Endothelial cell of umbilical vein (primary cell): ENCODE results near the gene PGAP1. TPM values are rescaled to one million over a fixed set of nuclear protein-coding genes. Genes with fewer than 3 reads are reported as not detected.

Source experiments
- BruUV-seq: library from RNA; stranded (reverse); fragments of 400-500 nt; replicated peaks from 2 replicates; lab custom pipeline; 2021; lab: Mats Ljungman, UMichigan
- CTCF ChIA-PET: fragments of 300-600, 350-600 bp; sonication (Branson Sonifier 250); formaldehyde crosslinking; loops from one replicate; lab custom pipeline; 2021; ENCODE audit warnings: antibody characterized with exemption, inconsistent platforms; lab: Charles Lee
- POLR2A ChIA-PET: fragments of 300-600, 350-600 bp; sonication (Branson Sonifier 250); formaldehyde crosslinking; loops from one replicate; lab custom pipeline; 2021; ENCODE audit warnings: antibody characterized with exemption, inconsistent platforms; lab: Charles Lee
- DNase-seq: peaks from one replicate; pipeline ENCODE4 v3.0.0-alpha.2; 2011; ENCODE audit warnings: low read depth, low spot score
- FAIRE-seq: peaks from 2 replicates; lab custom pipeline; 2011; peaks lifted over from hg19 to GRCh38; lab: Jason Lieb, UNC
- H2AFZ ChIP-seq: 2 replicates; pipeline ENCODE4 v1.6.0; 2012; ENCODE audit warnings: low read depth, low read length, control low read depth, inconsistent platforms
- H3K27ac ChIP-seq: 2 replicates; pipeline ENCODE4 v1.5.1; 2011; ENCODE audit warnings: low read depth, mild to moderate bottlenecking, control low read depth, low read length, moderate library complexity; ENCODE audit not compliant: insufficient read depth
- H3K27me3 ChIP-seq, 2 experiments: 2 replicates each; pipeline versions ENCODE4 v1.6.0 to v1.6.1; 2011; ENCODE audit warnings: low read length in 2 of 2, mixed read lengths in 1 of 2; ENCODE audit not compliant: control insufficient read depth in 2 of 2, insufficient read depth in 2 of 2
- H3K36me3 ChIP-seq, 2 experiments: 2 replicates in 1 of 2; 3 replicates in 1 of 2; pipeline ENCODE4 v1.5.1; 2011; ENCODE audit warnings: low read length in 2 of 2, mild to moderate bottlenecking in 1 of 2, moderate library complexity in 1 of 2; ENCODE audit not compliant: control insufficient read depth in 2 of 2, insufficient read depth in 2 of 2; ENCODE audit errors: extremely low read depth in 1 of 2
- H3K4me1 ChIP-seq: 3 replicates; pipeline ENCODE4 v1.5.1; 2011; ENCODE audit warnings: mild to moderate bottlenecking, low read length; ENCODE audit not compliant: control insufficient read depth, insufficient read depth; ENCODE audit errors: extremely low read depth
- H3K4me2 ChIP-seq: 2 replicates; pipeline ENCODE4 v1.6.1; 2011; ENCODE audit warnings: low read length, control low read depth, mixed read lengths; ENCODE audit not compliant: insufficient read depth
- H3K4me3 ChIP-seq, 3 experiments: fragments of 200-600 bp in 1 of 3; sonication (generic), shearing (Covaris generic) in 1 of 3; replicated peaks in 1 of 3; 2 replicates each; pipeline ENCODE4 v1.5.1; 2011 to 2016; ENCODE audit warnings: control low read depth in 3 of 3, low read length in 3 of 3, mild to moderate bottlenecking in 2 of 3, inconsistent platforms in 1 of 3, low read depth in 1 of 3, moderate library complexity in 1 of 3; ENCODE audit not compliant: insufficient read depth in 1 of 3
- H3K79me2 ChIP-seq: 2 replicates; pipeline ENCODE4 v1.6.0; 2012; ENCODE audit warnings: low read length, inconsistent platforms; ENCODE audit not compliant: control insufficient read depth, insufficient read depth
- H3K9ac ChIP-seq: replicated peaks from 2 replicates; pipeline ENCODE3; 2011; ENCODE audit warnings: low read length, control low read depth; ENCODE audit not compliant: insufficient read depth; ENCODE audit errors: extremely low read depth
- H3K9me1 ChIP-seq: replicated peaks from 3 replicates; pipeline ENCODE4 v1.6.0; 2011; ENCODE audit warnings: mild to moderate bottlenecking, low read length; ENCODE audit not compliant: control insufficient read depth, insufficient read depth; ENCODE audit errors: extremely low read depth
- H3K9me3 ChIP-seq: replicated peaks from 2 replicates; pipeline ENCODE4 v1.5.1; 2012; ENCODE audit warnings: low read length, inconsistent platforms; ENCODE audit not compliant: control insufficient read depth, insufficient read depth
- H4K20me1 ChIP-seq: replicated peaks from 2 replicates; pipeline ENCODE3; 2011; ENCODE audit warnings: mild to moderate bottlenecking, low read length; ENCODE audit not compliant: control insufficient read depth, insufficient read depth; ENCODE audit errors: extremely low read depth
- CTCF ChIP-seq, 2 donors: IDR thresholded peaks; 1 replicate in 1 of 2; 2 replicates in 1 of 2; pipeline ENCODE4 v1.5.1; 2011; ENCODE audit warnings: low read length in 2 of 2, mild to moderate bottlenecking in 2 of 2, moderate library complexity in 2 of 2, control low read depth in 1 of 2, inconsistent platforms in 1 of 2, low read depth in 1 of 2; ENCODE audit not compliant: insufficient read depth in 1 of 2; ENCODE audit errors: extremely low read depth in 1 of 2
- EZH2 ChIP-seq: IDR thresholded peaks from 2 replicates; pipeline ENCODE4 v1.6.1; 2012; ENCODE audit warnings: borderline replicate concordance, low read depth, mild to moderate bottlenecking, moderate library complexity, low read length, inconsistent platforms; ENCODE audit not compliant: severe bottlenecking
- FOS ChIP-seq: IDR thresholded peaks from 2 replicates; pipeline ENCODE4 v1.6.1; 2011; ENCODE audit warnings: mild to moderate bottlenecking, low read length, moderate library complexity, borderline replicate concordance; ENCODE audit not compliant: insufficient read depth
- GATA2 ChIP-seq: IDR thresholded peaks from 2 replicates; pipeline ENCODE4 v1.7.0; 2011; ENCODE audit warnings: low read depth, mild to moderate bottlenecking, moderate library complexity, mixed read lengths, low read length; ENCODE audit not compliant: insufficient read length, insufficient read depth
- JUN ChIP-seq: IDR thresholded peaks from 2 replicates; pipeline ENCODE4 v1.6.1; 2011; ENCODE audit warnings: borderline replicate concordance, low read depth; ENCODE audit not compliant: insufficient read length, insufficient read depth
- MAX ChIP-seq: IDR thresholded peaks from 2 replicates; pipeline ENCODE4 v1.6.1; 2011; ENCODE audit not compliant: insufficient read depth, insufficient read length
- MYC ChIP-seq: IDR thresholded peaks from one replicate; pipeline ENCODE4 v1.6.1; 2011; ENCODE audit warnings: mild to moderate bottlenecking, low read depth, low read length
- POLR2A ChIP-seq: IDR thresholded peaks from 2 replicates; pipeline ENCODE4 v1.6.1; 2012; ENCODE audit warnings: low read depth, mild to moderate bottlenecking, control low read depth, low read length
- POLR2AphosphoS5 ChIP-seq: IDR thresholded peaks from 2 replicates; pipeline ENCODE4 v1.6.1; 2012; ENCODE audit warnings: low read depth, mild to moderate bottlenecking, control low read depth, low read length, moderate library complexity; ENCODE audit not compliant: insufficient read depth
- dilution Hi-C: fragments of 300-500 bp; cut with MboI; formaldehyde crosslinking; loops from one replicate; pipeline ENCODE4 v1.15.0; 2019; ENCODE audit warnings: low sequenced_read_pairs; ENCODE audit not compliant: extremely low pct_ligation_motif_present
- intact Hi-C: fragments of 100-400 bp; cut with micrococcal nuclease; formaldehyde crosslinking; loops from one replicate; pipeline ENCODE4 v1.10.0; 2022
- polyA plus RNA-seq, 4 experiments: library from polyadenylated mRNA; depleted of rRNA in 3 of 4; stranded (reverse) in 3 of 4; unstranded in 1 of 4; fragments of >200 nt; gene quantifications; 2 replicates each; pipeline versions ENCODE4 v1.2.1 to v1.2.3, GENCODE V29; 2011 to 2012; ENCODE audit warnings: missing spikeins in 1 of 4
- total RNA-seq: library from RNA; stranded (reverse); gene quantifications from 2 replicates; pipeline ENCODE4 v1.2.3, GENCODE V29; 2021

PGAP1 gene
- total and polyA plus RNA-seq, 2 donors (not counting 3 experiments of a cell fraction or from before 2014, with no cell fraction given), result 3.9 to 9.8 TPM

- Histone ChIP-seq H3K9me3 (no peaks in the 10 kb centered on the region), H3K9me1 (no peaks in the 10 kb centered on the region), H2AFZ (peak overlapping the region; percentile 97), H3K4me1 (peaks cover 32% of the 10 kb centered on the region), H3K27me3 (no peaks in the 10 kb centered on the region), H3K27ac (peak overlapping the region; percentile 83), H3K4me3 (peak overlapping the region; percentile 97 to 100 (median 97)), H3K36me3 (no peaks in the 10 kb centered on the region), H3K4me2 (peak overlapping the region; percentile 97), H3K9ac (peak overlapping the region; percentile 96), H4K20me1 (no peaks in the 10 kb centered on the region), H3K79me2 (peaks cover 54% of the 10 kb centered on the region)
- TSS peak; percentile 43 for BruUV-seq
- ChIA-PET POLR2A (interaction anchor here (0.6 to 1.0 kb wide), 2 partner anchors 9 to 62 kb away, joined by 3 to 8 read pairs; no protein-coding TSS in a partner anchor), CTCF (interaction anchor here (1.6 to 1.9 kb wide), 2 partner anchors 85 to 187 kb away, joined by 3 to 4 read pairs; no protein-coding TSS in a partner anchor)
- intact Hi-C loops (loop anchor here (1.0 to 10.0 kb wide), 6 partner anchors 62 to 385 kb away; partner anchors contain the start of gene ANKRD44), dilution Hi-C loops (no loop called here)
- FAIRE-seq (no peak), DNase-seq (peak; percentile 57)
- TF ChIP-seq JUN, result no peak
- no peak for TF ChIP-seq MYC
- no peak for TF ChIP-seq FOS
- TF ChIP-seq POLR2A, result no peak
- no peak for TF ChIP-seq CTCF (IDR thresholded peaks at IDR 0.05; ENCODE audit: extremely low read depth in 1 of 2, insufficient read depth in 1 of 2, low read depth in 1 of 2, low read length in 2 of 2)
- TF ChIP-seq EZH2, result no peak
- no peak for TF ChIP-seq GATA2
- no peak for TF ChIP-seq MAX
- TF ChIP-seq POLR2AphosphoS5, result no peak
Observed at GRCh38 chr2:196925768-196926561, 542 bp downstream of the PGAP1 start.
